Testis (tissue), 3 donors: Measurements from ENCODE around the gene PPP1R14B. TPM values are rescaled to one million over a fixed set of nuclear protein-coding genes. Genes with fewer than 3 reads are reported as not detected.

Source experiments
- DNase-seq: peaks from one replicate; pipeline ENCODE4 v3.0.0-alpha.2; 2019
- H3K27ac ChIP-seq, 2 donors: fragments of 200-600 bp; sonication (generic); one replicate each; pipeline ENCODE4 v1.5.1; 2019
- H3K27me3 ChIP-seq: fragments of 200-600 bp; sonication (generic); one replicate; pipeline ENCODE4 v1.5.1; 2019
- H3K36me3 ChIP-seq: fragments of 200-600 bp; sonication (generic); one replicate; pipeline ENCODE4 v1.5.1; 2017; ENCODE audit warnings: low read depth; ENCODE audit errors: missing control alignments
- H3K4me1 ChIP-seq: fragments of 200-600 bp; sonication (generic); one replicate; pipeline ENCODE4 v1.5.1; 2019
- H3K4me3 ChIP-seq, 2 donors: fragments of 200-600 bp; sonication (generic); one replicate each; pipeline ENCODE4 v1.5.1; 2017 to 2019
- H3K9me3 ChIP-seq: fragments of 200-600 bp; sonication (generic); one replicate; pipeline ENCODE4 v1.5.1; 2017
- CTCF ChIP-seq, 3 experiments: fragments of 450-650 bp in 2 of 3; fragments of 200-600 bp in 1 of 3; sonication (generic) in 1 of 3; IDR thresholded peaks; one replicate each; pipeline ENCODE4 v1.5.1; 2016 to 2019; ENCODE audit warnings: antibody characterized with exemption in 3 of 3, mild to moderate bottlenecking in 2 of 3, moderate library complexity in 1 of 3
- POLR2A ChIP-seq: fragments of 450-650 bp; IDR thresholded peaks from one replicate; pipeline ENCODE4 v1.6.1; 2017; ENCODE audit warnings: antibody characterized with exemption, mild to moderate bottlenecking, moderate library complexity
- WGBS, 2 donors: methylation state at CpG; one replicate each; pipeline ENCODE4 v1.1.5; 2018; 5-methylcytosine and 5-hydroxymethylcytosine counted together
- intact Hi-C: fragments of 100-400 bp; cut with DNase I; formaldehyde crosslinking; loops from one replicate; pipeline ENCODE4 v1.15.1; 2023; ENCODE audit warnings: low total_unique reads
- polyA plus RNA-seq: library from polyadenylated mRNA; stranded (reverse); fragments of 350-450 nt; fragmentation: Illumina TruSeq; extraction: RNeasy Lipid Tissue Mini Kit (QIAGEN cat#74804); gene quantifications from one replicate; pipeline ENCODE4 v1.2.3, GENCODE V29; 2014; ENCODE audit warnings: low read depth, low replicate concordance; ENCODE audit not compliant: insufficient read depth
- total RNA-seq, 2 donors: library from RNA; depleted of rRNA; stranded (reverse); fragments of >200 nt; gene quantifications; one replicate each; pipeline ENCODE4 v1.2.3, GENCODE V29; 2016

PPP1R14B gene
- total and polyA plus RNA-seq, 3 donors from 2014 or later = 53.4 to 72.0 (median 67.3) TPM

GRCh38 chr11:64229744-64230170 lies 17.0 kb downstream of the PPP1R14B start:
- H3K4me3 ChIP-seq = peak overlapping the region; percentile 73 to 74
- no peak for TF ChIP-seq POLR2A
- no peak for TF ChIP-seq CTCF (IDR thresholded peaks at IDR 0.05)
- 8 to 31% methylated on average over 12 to 13 of the region's 13 CpGs for WGBS, 2 donors
- peak overlapping the region; percentile 85 to 98 for H3K27ac ChIP-seq
- no peaks in the 10 kb centered on the region for H3K9me3 ChIP-seq
- H3K4me1 ChIP-seq = peaks cover 41% of the 10 kb centered on the region
- intact Hi-C loops = no loop called here
- no peaks in the 10 kb centered on the region for H3K36me3 ChIP-seq
- DNase-seq = no peak
- no peaks in the 10 kb centered on the region for H3K27me3 ChIP-seq

GRCh38 chr11:64229090-64229743 lies 17.5 kb downstream of the PPP1R14B start:
- Histone ChIP-seq H3K27ac (peak overlapping the region in 1 of 2 donors; percentile 85), H3K4me3 (peak overlapping the region in 1 of 2 donors; percentile 73), H3K36me3 (no peaks in the 10 kb centered on the region), H3K27me3 (no peaks in the 10 kb centered on the region), H3K4me1 (peaks cover 42% of the 10 kb centered on the region), H3K9me3 (no peaks in the 10 kb centered on the region)
- 87 to 88% methylated on average over 4 to 12 of the region's 12 CpGs for WGBS, 2 donors
- TF ChIP-seq POLR2A (no peak), CTCF (IDR thresholded peaks at IDR 0.05) (no peak)
- intact Hi-C loops = no loop called here
- DNase-seq = no peak

GRCh38 chr11:64227405-64227956 lies 19.3 kb downstream of the PPP1R14B start:
- H3K4me1 ChIP-seq = peaks cover 39% of the 10 kb centered on the region
- 73 to 84% methylated on average over 2 to 3 of the region's 3 CpGs for WGBS, 2 donors
- intact Hi-C loops = no loop called here
- no peak for DNase-seq
- no peak for TF ChIP-seq POLR2A
- TF ChIP-seq CTCF (IDR thresholded peaks at IDR 0.05) = no peak
- no peaks in the 10 kb centered on the region for H3K36me3 ChIP-seq
- no peak overlapping the region for H3K4me3 ChIP-seq
- no peaks in the 10 kb centered on the region for H3K27me3 ChIP-seq
- H3K9me3 ChIP-seq = no peaks in the 10 kb centered on the region
- no peak overlapping the region for H3K27ac ChIP-seq

GRCh38 chr11:64226507-64227051 lies 20.2 kb downstream of the PPP1R14B start:
- Histone ChIP-seq H3K36me3 (no peaks in the 10 kb centered on the region), H3K4me1 (peaks cover 42% of the 10 kb centered on the region), H3K27me3 (no peaks in the 10 kb centered on the region), H3K27ac (peak overlapping the region; percentile 72 to 84), H3K4me3 (peak overlapping the region; percentile 74 to 75), H3K9me3 (no peaks in the 10 kb centered on the region)
- intact Hi-C loops = no loop called here
- no peak for TF ChIP-seq POLR2A
- no peak for TF ChIP-seq CTCF (IDR thresholded peaks at IDR 0.05)
- DNase-seq = peak; percentile 48
- 7% methylated on average over 26 of the region's 26 CpGs; no CpG with 5 or more reads in 1 of the 2 donors for WGBS, 2 donors
